WTC11 (cell line): ENCODE data around the gene MITF. TPM values are rescaled to one million over a fixed set of nuclear protein-coding genes. Genes with fewer than 3 reads are reported as not detected.

ENCODE experiments used
- ATAC-seq: fragments of 200-7000 bp; cut with Tn5 transposase; 2 replicates; pipeline ENCODE4 v1.10.0; 2021; ENCODE audit warnings: mild to moderate bottlenecking, moderate library complexity
- CTCF ChIA-PET: fragments of 300-600 bp; sonication (Branson Sonifier 250); formaldehyde crosslinking; loops from one replicate; lab custom pipeline; 2021; ENCODE audit warnings: antibody characterized with exemption; lab: Charles Lee
- POLR2A ChIA-PET: fragments of 350-600 bp; sonication (Branson Sonifier 250); formaldehyde crosslinking; loops from one replicate; lab custom pipeline; 2021; ENCODE audit warnings: antibody characterized with exemption; lab: Charles Lee
- DNase-seq: peaks from one replicate; pipeline ENCODE4 v3.0.0; 2021; ENCODE audit warnings: low spot score
- H3K27ac Mint-ChIP-seq: 2 replicates; pipeline ENCODE4 v1.8.0; 2021; ENCODE audit warnings: mixed read lengths
- H3K27me3 Mint-ChIP-seq: 2 replicates; pipeline ENCODE4 v1.8.0; 2021; ENCODE audit warnings: low read depth, mild to moderate bottlenecking, moderate library complexity, mixed read lengths
- H3K36me3 Mint-ChIP-seq: 2 replicates; pipeline ENCODE4 v1.8.0; 2021; ENCODE audit warnings: mixed read lengths
- H3K4me1 Mint-ChIP-seq: 2 replicates; pipeline ENCODE4 v1.8.0; 2022; ENCODE audit warnings: mixed read lengths
- H3K4me3 Mint-ChIP-seq: 2 replicates; pipeline ENCODE4 v1.8.0; 2021; ENCODE audit warnings: mild to moderate bottlenecking, moderate library complexity, mixed read lengths
- H3K9me3 Mint-ChIP-seq: 2 replicates; pipeline ENCODE4 v1.8.0; 2021; ENCODE audit warnings: mixed read lengths
- ARID4B ChIP-seq: sonication (generic); formaldehyde crosslinking; IDR thresholded peaks from 2 replicates; pipeline ENCODE4 v1.8.0; 2023; ENCODE audit warnings: missing genetic modification reagents, mild to moderate bottlenecking, borderline replicate concordance
- ATF6 ChIP-seq: sonication (generic); formaldehyde crosslinking; IDR thresholded peaks from 2 replicates; pipeline ENCODE4 v1.8.1; 2023; ENCODE audit warnings: mild to moderate bottlenecking, missing genetic modification reagents
- E2F5 ChIP-seq: sonication (generic); formaldehyde crosslinking; IDR thresholded peaks from 2 replicates; pipeline ENCODE4 v1.8.1; 2022; ENCODE audit warnings: mild to moderate bottlenecking, moderate library complexity, missing genetic modification reagents
- ELF4 ChIP-seq: sonication (generic); formaldehyde crosslinking; IDR thresholded peaks from 2 replicates; pipeline ENCODE4 v1.8.1; 2022; ENCODE audit warnings: low read depth, mild to moderate bottlenecking, moderate library complexity, missing genetic modification reagents
- FOXJ3 ChIP-seq: sonication (generic); formaldehyde crosslinking; IDR thresholded peaks from 2 replicates; pipeline ENCODE4 v1.9.0; 2021; ENCODE audit warnings: missing genetic modification reagents, mild to moderate bottlenecking, borderline replicate concordance
- GABPB1 ChIP-seq: sonication (generic); formaldehyde crosslinking; IDR thresholded peaks from 2 replicates; pipeline ENCODE4 v1.8.1; 2023; ENCODE audit warnings: mild to moderate bottlenecking, missing genetic modification reagents
- GRHL2 ChIP-seq: fragments of 250-450 bp; sonication (Bioruptor Pico); IDR thresholded peaks from 2 replicates; pipeline ENCODE4 v1.8.0; 2022; ENCODE audit warnings: mild to moderate bottlenecking, moderate library complexity; ENCODE audit not compliant: insufficient replicate concordance, severe bottlenecking
- IRF1 ChIP-seq: sonication (generic); formaldehyde crosslinking; IDR thresholded peaks from 2 replicates; pipeline ENCODE4 v1.8.0; 2023; ENCODE audit warnings: missing genetic modification reagents
- JUN ChIP-seq: sonication (generic); formaldehyde crosslinking; IDR thresholded peaks from 2 replicates; pipeline ENCODE4 v1.8.0; 2023; ENCODE audit warnings: mild to moderate bottlenecking, missing genetic modification reagents
- MXD4 ChIP-seq: fragments of 250-450 bp; sonication (Bioruptor Pico); IDR thresholded peaks from 2 replicates; pipeline ENCODE4 v1.8.0; 2021; ENCODE audit warnings: mild to moderate bottlenecking, moderate library complexity, borderline replicate concordance
- NFATC4 ChIP-seq: fragments of 250-450 bp; sonication (Bioruptor Pico); IDR thresholded peaks from 2 replicates; pipeline ENCODE4 v1.9.0; 2021; ENCODE audit warnings: mild to moderate bottlenecking
- OVOL2 ChIP-seq: fragments of 250-450 bp; sonication (Bioruptor Pico); IDR thresholded peaks from 2 replicates; pipeline ENCODE4 v1.9.0; 2021; ENCODE audit warnings: mild to moderate bottlenecking, borderline replicate concordance
- PREB ChIP-seq: sonication (generic); formaldehyde crosslinking; IDR thresholded peaks from 2 replicates; pipeline ENCODE4 v1.8.1; 2022; ENCODE audit warnings: mild to moderate bottlenecking, missing genetic modification reagents, moderate library complexity, borderline replicate concordance
- PRRX2 ChIP-seq: fragments of 250-450 bp; sonication (Bioruptor Pico); IDR thresholded peaks from 2 replicates; pipeline ENCODE4 v1.8.0; 2021; ENCODE audit warnings: mild to moderate bottlenecking
- USF2 ChIP-seq: sonication (generic); formaldehyde crosslinking; IDR thresholded peaks from 2 replicates; pipeline ENCODE4 v1.8.1; 2023; ENCODE audit warnings: mild to moderate bottlenecking, missing genetic modification reagents, moderate library complexity
- ZMAT4 ChIP-seq: fragments of 250-450 bp; sonication (Bioruptor Pico); IDR thresholded peaks from 2 replicates; pipeline ENCODE4 v1.9.0; 2021; ENCODE audit warnings: mild to moderate bottlenecking
- total RNA-seq: library from RNA; stranded (reverse); gene quantifications from 3 replicates; pipeline ENCODE4 v1.2.3, GENCODE V29; 2021
- TF ChIP-seq, protein P1 (sequence below): fragments of 250-450 bp; sonication (Bioruptor Pico); IDR thresholded peaks from 2 replicates; pipeline ENCODE4 v1.9.0; 2021; ENCODE audit warnings: moderate library complexity, mild to moderate bottlenecking, inconsistent platforms, borderline replicate concordance
- TF ChIP-seq, protein P2 (sequence below): fragments of 250-450 bp; sonication (Bioruptor Pico); IDR thresholded peaks from 2 replicates; pipeline ENCODE4 v1.9.0; 2021; ENCODE audit warnings: mild to moderate bottlenecking, borderline replicate concordance

MITF gene
- total RNA-seq, 1 experiment from 2014 or later = 1.3 TPM

DNA sequence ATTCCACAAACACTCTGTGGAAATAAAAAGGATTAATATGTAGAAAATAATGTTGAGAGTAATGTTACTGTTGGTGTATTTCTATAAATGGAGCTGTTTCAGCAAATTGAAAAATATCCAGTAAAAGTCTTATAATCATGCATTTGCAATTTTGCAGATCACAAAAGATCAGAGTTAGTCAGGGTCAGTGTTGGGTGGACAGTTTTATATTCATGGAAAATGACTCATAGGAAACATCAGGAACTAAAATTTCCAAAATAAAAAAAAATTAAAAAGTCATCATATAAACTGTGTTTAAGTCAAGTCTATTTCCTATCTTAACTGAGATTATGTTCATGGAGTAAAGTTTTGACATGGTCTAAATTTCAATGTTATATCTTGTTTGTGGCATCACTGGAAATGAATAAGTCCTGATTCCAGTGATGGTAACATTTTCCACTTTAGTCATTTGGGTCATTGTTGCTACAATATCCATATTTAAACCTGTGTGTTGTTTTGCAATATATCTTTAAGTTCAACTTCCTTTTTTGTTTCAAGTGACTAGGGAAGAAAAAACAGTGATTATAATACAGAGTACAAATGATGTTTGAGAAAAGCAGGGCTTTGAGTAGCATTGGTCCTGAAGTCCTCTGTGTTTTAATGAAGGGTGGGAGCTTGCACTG is 37.8 kb downstream of the MITF start:
- no peak for TF ChIP-seq PRRX2

DNA sequence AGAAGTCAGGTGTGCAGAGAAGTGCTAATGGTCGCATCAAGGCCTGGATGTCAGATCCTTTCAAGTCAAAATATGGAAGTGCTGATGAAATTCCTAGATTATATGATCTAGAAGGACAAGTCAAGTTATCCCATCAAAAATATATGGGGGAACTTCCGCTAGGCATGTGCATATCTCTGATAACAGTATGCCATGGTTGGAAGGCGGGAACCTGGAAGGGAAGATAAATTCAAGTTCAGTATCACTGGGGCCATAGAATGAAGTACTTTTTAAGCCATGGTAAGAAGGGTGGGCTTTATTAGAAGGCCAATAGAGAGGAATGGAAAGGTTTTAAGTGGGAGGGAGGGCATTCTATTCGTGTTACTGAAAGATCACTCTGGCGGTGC is 38.3 kb downstream of the MITF start:
- CTCF ChIA-PET = no interaction called here
- H3K27ac Mint-ChIP-seq = no peak overlapping the region
- H3K4me1 Mint-ChIP-seq = no peaks in the 10 kb centered on the region
- no peak for DNase-seq
- POLR2A ChIA-PET = no interaction called here
- H3K9me3 Mint-ChIP-seq = no peaks in the 10 kb centered on the region
- no peaks in the 10 kb centered on the region for H3K27me3 Mint-ChIP-seq
- ATAC-seq = no peak
- no peaks in the 10 kb centered on the region for H3K36me3 Mint-ChIP-seq
- no peak overlapping the region for H3K4me3 Mint-ChIP-seq
- no peak for TF ChIP-seq NFATC4 (CRISPR knock-in tag)
- no peak for TF ChIP-seq FOXJ3 (CRISPR knock-in tag)
- no peak for TF ChIP-seq JUN (CRISPR knock-in tag)
- no peak for TF ChIP-seq USF2 (CRISPR knock-in tag)
- TF ChIP-seq, protein P1, sequence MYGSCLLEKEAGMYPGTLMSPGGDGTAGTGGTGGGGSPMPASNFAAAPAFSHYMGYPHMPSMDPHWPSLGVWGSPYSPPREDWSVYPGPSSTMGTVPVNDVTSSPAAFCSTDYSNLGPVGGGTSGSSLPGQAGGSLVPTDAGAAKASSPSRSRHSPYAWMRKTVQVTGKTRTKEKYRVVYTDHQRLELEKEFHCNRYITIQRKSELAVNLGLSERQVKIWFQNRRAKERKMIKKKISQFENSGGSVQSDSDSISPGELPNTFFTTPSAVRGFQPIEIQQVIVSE = no peak
- TF ChIP-seq E2F5 (CRISPR knock-in tag) = no peak
- no peak for TF ChIP-seq ZMAT4
- no peak for TF ChIP-seq OVOL2
- TF ChIP-seq IRF1 = no peak
- no peak for TF ChIP-seq PREB (CRISPR knock-in tag)
- TF ChIP-seq ARID4B (CRISPR knock-in tag) = no peak
- TF ChIP-seq, protein P2, sequence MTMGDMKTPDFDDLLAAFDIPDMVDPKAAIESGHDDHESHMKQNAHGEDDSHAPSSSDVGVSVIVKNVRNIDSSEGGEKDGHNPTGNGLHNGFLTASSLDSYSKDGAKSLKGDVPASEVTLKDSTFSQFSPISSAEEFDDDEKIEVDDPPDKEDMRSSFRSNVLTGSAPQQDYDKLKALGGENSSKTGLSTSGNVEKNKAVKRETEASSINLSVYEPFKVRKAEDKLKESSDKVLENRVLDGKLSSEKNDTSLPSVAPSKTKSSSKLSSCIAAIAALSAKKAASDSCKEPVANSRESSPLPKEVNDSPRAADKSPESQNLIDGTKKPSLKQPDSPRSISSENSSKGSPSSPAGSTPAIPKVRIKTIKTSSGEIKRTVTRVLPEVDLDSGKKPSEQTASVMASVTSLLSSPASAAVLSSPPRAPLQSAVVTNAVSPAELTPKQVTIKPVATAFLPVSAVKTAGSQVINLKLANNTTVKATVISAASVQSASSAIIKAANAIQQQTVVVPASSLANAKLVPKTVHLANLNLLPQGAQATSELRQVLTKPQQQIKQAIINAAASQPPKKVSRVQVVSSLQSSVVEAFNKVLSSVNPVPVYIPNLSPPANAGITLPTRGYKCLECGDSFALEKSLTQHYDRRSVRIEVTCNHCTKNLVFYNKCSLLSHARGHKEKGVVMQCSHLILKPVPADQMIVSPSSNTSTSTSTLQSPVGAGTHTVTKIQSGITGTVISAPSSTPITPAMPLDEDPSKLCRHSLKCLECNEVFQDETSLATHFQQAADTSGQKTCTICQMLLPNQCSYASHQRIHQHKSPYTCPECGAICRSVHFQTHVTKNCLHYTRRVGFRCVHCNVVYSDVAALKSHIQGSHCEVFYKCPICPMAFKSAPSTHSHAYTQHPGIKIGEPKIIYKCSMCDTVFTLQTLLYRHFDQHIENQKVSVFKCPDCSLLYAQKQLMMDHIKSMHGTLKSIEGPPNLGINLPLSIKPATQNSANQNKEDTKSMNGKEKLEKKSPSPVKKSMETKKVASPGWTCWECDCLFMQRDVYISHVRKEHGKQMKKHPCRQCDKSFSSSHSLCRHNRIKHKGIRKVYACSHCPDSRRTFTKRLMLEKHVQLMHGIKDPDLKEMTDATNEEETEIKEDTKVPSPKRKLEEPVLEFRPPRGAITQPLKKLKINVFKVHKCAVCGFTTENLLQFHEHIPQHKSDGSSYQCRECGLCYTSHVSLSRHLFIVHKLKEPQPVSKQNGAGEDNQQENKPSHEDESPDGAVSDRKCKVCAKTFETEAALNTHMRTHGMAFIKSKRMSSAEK = no peak
- no peak for TF ChIP-seq ATF6 (CRISPR knock-in tag)
- TF ChIP-seq ELF4 (CRISPR knock-in tag) = no peak
- no peak for TF ChIP-seq GRHL2 (CRISPR knock-in tag)
- no peak for TF ChIP-seq GABPB1 (CRISPR knock-in tag)
- TF ChIP-seq MXD4 (CRISPR knock-in tag) = no peak

More for the DNA sequence above, 37.8 kb downstream of the MITF start:
- Mint-ChIP-seq H3K9me3 (no peaks in the 10 kb centered on the region), H3K27ac (no peak overlapping the region), H3K4me3 (no peak overlapping the region), H3K36me3 (no peaks in the 10 kb centered on the region), H3K27me3 (no peaks in the 10 kb centered on the region), H3K4me1 (no peaks in the 10 kb centered on the region)
- no peak for DNase-seq
- POLR2A ChIA-PET = no interaction called here
- no peak for ATAC-seq
- CTCF ChIA-PET = no interaction called here
